Subcutaneous abdominal adipose tissue (tissue), 5 donors: Measurements from ENCODE around the gene PIK3CD.

Experiments used
- H3K27ac ChIP-seq: one replicate; pipeline ENCODE4 v1.7.0; 2013; ENCODE audit warnings: low read depth, mild to moderate bottlenecking, inconsistent platforms, low read length, moderate library complexity
- H3K27me3 ChIP-seq, 5 donors: one replicate each; pipeline ENCODE4 v1.7.0; 2013; ENCODE audit warnings: low read length in 5 of 5, inconsistent platforms in 1 of 5; ENCODE audit not compliant: control insufficient read depth in 5 of 5, insufficient read depth in 4 of 5
- H3K36me3 ChIP-seq, 5 donors: one replicate each; pipeline ENCODE4 v1.7.0; 2013; ENCODE audit warnings: low read length in 5 of 5; ENCODE audit not compliant: control insufficient read depth in 5 of 5, insufficient read depth in 5 of 5
- H3K4me1 ChIP-seq, 5 donors: one replicate each; pipeline ENCODE4 v1.7.0; 2013; ENCODE audit warnings: low read length in 5 of 5, mild to moderate bottlenecking in 3 of 5, moderate library complexity in 1 of 5; ENCODE audit not compliant: control insufficient read depth in 5 of 5, insufficient read depth in 5 of 5
- H3K4me3 ChIP-seq, 5 donors: one replicate each; pipeline ENCODE4 v1.7.0; 2013; ENCODE audit warnings: low read length in 5 of 5, low read depth in 1 of 5
- H3K9ac ChIP-seq, 5 donors: one replicate each; pipeline ENCODE4 v1.7.0; 2013; ENCODE audit warnings: low read length in 5 of 5, mild to moderate bottlenecking in 4 of 5, moderate library complexity in 3 of 5
- H3K9me3 ChIP-seq, 5 donors: one replicate each; pipeline ENCODE4 v1.7.0; 2013; ENCODE audit warnings: low read length in 5 of 5; ENCODE audit not compliant: control insufficient read depth in 5 of 5
- donor health status: healthy.
- donor health status: healthy.
- donor health status: healthy.
- donor health status: healthy.
- donor health status: healthy.

The PIK3CD gene

GRCh38 chr1:9651565-9652378 lies at the start of gene PIK3CD:
Gene PIK3CD, plus strand, starts transcription at chr1:9651731. Its CDS starts 58,725 bp downstream, at chr1:9710456.
- peak within 1 kb of the TSS; percentile 44 to 72 (median 57) for H3K4me3 ChIP-seq
- H3K36me3 ChIP-seq, result no peaks in the 10 kb centered on the region
- H3K27ac ChIP-seq, result no peak within 1 kb of the TSS
- peaks cover 4 to 29% (median 7%) of the 10 kb centered on the region in 5 donors for H3K27me3 ChIP-seq
- no peaks in the 10 kb centered on the region for H3K9me3 ChIP-seq
- peak within 1 kb of the TSS in 2 of 5 donors; percentile 4 to 17 for H3K9ac ChIP-seq
- peaks cover 0 to 37% (median 15%) of the 10 kb centered on the region in 5 donors for H3K4me1 ChIP-seq

- peaks cover 0 to 89% (median 61%) of the 10 kb centered on the region in 5 donors for H3K36me3 ChIP-seq
- H3K9ac ChIP-seq, result no peak overlapping the region
- H3K4me1 ChIP-seq, result no peaks in the 10 kb centered on the region
- no peaks in the 10 kb centered on the region for H3K9me3 ChIP-seq
- H3K4me3 ChIP-seq, result no peak overlapping the region
- H3K27me3 ChIP-seq, result no peaks in the 10 kb centered on the region
- no peak overlapping the region for H3K27ac ChIP-seq
These were observed 49.4 kb upstream of the PIK3CD start for GRCh38 chr1:9601942-9602793.

GRCh38 chr1:9602794-9603167 lies 48.8 kb upstream of the PIK3CD start:
- peaks cover 0 to 89% (median 58%) of the 10 kb centered on the region in 5 donors for H3K36me3 ChIP-seq
- no peak overlapping the region for H3K27ac ChIP-seq
- H3K4me3 ChIP-seq, result no peak overlapping the region
- H3K9ac ChIP-seq, result no peak overlapping the region
- no peaks in the 10 kb centered on the region for H3K9me3 ChIP-seq
- H3K4me1 ChIP-seq, result no peaks in the 10 kb centered on the region
- no peaks in the 10 kb centered on the region for H3K27me3 ChIP-seq

GRCh38 chr1:9603307-9603706 lies 48.2 kb upstream of the PIK3CD start:
- H3K4me1 ChIP-seq, result no peaks in the 10 kb centered on the region
- no peak overlapping the region for H3K9ac ChIP-seq
- H3K9me3 ChIP-seq, result no peaks in the 10 kb centered on the region
- H3K27me3 ChIP-seq, result no peaks in the 10 kb centered on the region
- H3K36me3 ChIP-seq, result peaks cover 0 to 89% (median 58%) of the 10 kb centered on the region in 5 donors
- no peak overlapping the region for H3K27ac ChIP-seq
- H3K4me3 ChIP-seq, result no peak overlapping the region

- Histone ChIP-seq H3K9me3 (no peaks in the 10 kb centered on the region), H3K4me3 (no peak overlapping the region), H3K27me3 (no peaks in the 10 kb centered on the region), H3K27ac (no peak overlapping the region), H3K4me1 (no peaks in the 10 kb centered on the region), H3K9ac (no peak overlapping the region), H3K36me3 (peaks cover 0 to 94% (median 62%) of the 10 kb centered on the region in 5 donors)
These were observed 47.5 kb upstream of the PIK3CD start for GRCh38 chr1:9603766-9604753.

GRCh38 chr1:9604836-9605235 lies 46.7 kb upstream of the PIK3CD start:
- no peaks in the 10 kb centered on the region for H3K27me3 ChIP-seq
- H3K4me1 ChIP-seq, result no peaks in the 10 kb centered on the region
- H3K4me3 ChIP-seq, result no peak overlapping the region
- peaks cover 0 to 95% (median 70%) of the 10 kb centered on the region in 5 donors for H3K36me3 ChIP-seq
- H3K9ac ChIP-seq, result no peak overlapping the region
- H3K27ac ChIP-seq, result no peak overlapping the region
- H3K9me3 ChIP-seq, result no peaks in the 10 kb centered on the region

GRCh38 chr1:9605946-9606455 lies 45.5 kb upstream of the PIK3CD start:
- H3K9ac ChIP-seq, result no peak overlapping the region
- peaks cover 0 to 96% (median 68%) of the 10 kb centered on the region in 5 donors for H3K36me3 ChIP-seq
- H3K4me1 ChIP-seq, result no peaks in the 10 kb centered on the region
- no peaks in the 10 kb centered on the region for H3K27me3 ChIP-seq
- no peak overlapping the region for H3K27ac ChIP-seq
- no peaks in the 10 kb centered on the region for H3K9me3 ChIP-seq
- H3K4me3 ChIP-seq, result no peak overlapping the region

- H3K36me3 ChIP-seq, result peaks cover 0 to 96% (median 66%) of the 10 kb centered on the region in 5 donors
- no peak overlapping the region for H3K9ac ChIP-seq
- no peak overlapping the region for H3K4me3 ChIP-seq
- no peaks in the 10 kb centered on the region for H3K4me1 ChIP-seq
- H3K9me3 ChIP-seq, result no peaks in the 10 kb centered on the region
- no peak overlapping the region for H3K27ac ChIP-seq
- H3K27me3 ChIP-seq, result no peaks in the 10 kb centered on the region
These were observed 45.1 kb upstream of the PIK3CD start for GRCh38 chr1:9606458-9606857.

GRCh38 chr1:9606948-9607347 lies 44.6 kb upstream of the PIK3CD start:
- no peak overlapping the region for H3K9ac ChIP-seq
- no peak overlapping the region for H3K27ac ChIP-seq
- H3K9me3 ChIP-seq, result no peaks in the 10 kb centered on the region
- no peaks in the 10 kb centered on the region for H3K4me1 ChIP-seq
- H3K36me3 ChIP-seq, result peaks cover 0 to 96% (median 64%) of the 10 kb centered on the region in 5 donors
- no peak overlapping the region for H3K4me3 ChIP-seq
- no peaks in the 10 kb centered on the region for H3K27me3 ChIP-seq
